Fibroblast of the aortic adventitia (primary cell): Measurements from ENCODE around the gene MGAT4A. TPM values are rescaled to one million over a fixed set of nuclear protein-coding genes. Genes with fewer than 3 reads are reported as not detected.

Experiments
- DNase-seq: peaks from one replicate; pipeline ENCODE4 v3.0.0-alpha.2; 2010; ENCODE audit warnings: low read depth
- H3K4me3 ChIP-seq: 2 replicates; pipeline ENCODE4 v1.5.1; 2011; ENCODE audit warnings: low read depth, mild to moderate bottlenecking, control low read depth, low read length, moderate library complexity
- CTCF ChIP-seq: IDR thresholded peaks from 2 replicates; pipeline ENCODE4 v1.5.1; 2011; ENCODE audit warnings: mild to moderate bottlenecking, low read length, control low read depth, inconsistent platforms; ENCODE audit not compliant: insufficient read depth
- total RNA-seq: library from RNA; depleted of rRNA; stranded (reverse); fragments of >200 nt; gene quantifications from 2 replicates; pipeline ENCODE4 v1.2.3, GENCODE V29; 2012; ENCODE audit warnings: low replicate concordance

Gene MGAT4A
- total RNA-seq, 1 donor = 0.36 TPM

GRCh38 chr2:98726205-98726604, 4.7 kb downstream of the MGAT4A start:
- no peak overlapping the region for H3K4me3 ChIP-seq
- no peak for DNase-seq
- no peak for TF ChIP-seq CTCF

- H3K4me3 ChIP-seq = no peak overlapping the region
- TF ChIP-seq CTCF = no peak
- no peak for DNase-seq
Measured at GRCh38 chr2:98720286-98720685, 10.6 kb downstream of the MGAT4A start.

- DNase-seq = no peak
- TF ChIP-seq CTCF = no peak
- no peak overlapping the region for H3K4me3 ChIP-seq
Measured at GRCh38 chr2:98717621-98718020, 13.3 kb downstream of the MGAT4A start.

GRCh38 chr2:98716786-98717185, 14.1 kb downstream of the MGAT4A start:
- H3K4me3 ChIP-seq = no peak overlapping the region
- TF ChIP-seq CTCF = no peak
- DNase-seq = no peak

- no peak overlapping the region for H3K4me3 ChIP-seq
- no peak for DNase-seq
- TF ChIP-seq CTCF = no peak
Measured at GRCh38 chr2:98715812-98716451, 15.0 kb downstream of the MGAT4A start.

GRCh38 chr2:98713332-98714015, 17.5 kb downstream of the MGAT4A start:
- H3K4me3 ChIP-seq = no peak overlapping the region
- TF ChIP-seq CTCF = no peak
- no peak for DNase-seq
